MM.1S (cell line): ENCODE measurements around the gene DSCAML1.

ENCODE experiments used
- CTCF ChIP-seq: fragments of 300-600 bp; sonication (generic); IDR thresholded peaks from 2 replicates; pipeline ENCODE4 v1.5.1; 2016; ENCODE audit warnings: antibody characterized with exemption, low read length, mixed read lengths
- EZH2 ChIP-seq: fragments of 300-600 bp; sonication (generic); optimal IDR thresholded peaks from 2 replicates; pipeline ENCODE3; 2017; ENCODE audit warnings: low read depth, mild to moderate bottlenecking, antibody characterized with exemption, low read length, mixed read lengths
- EZH2phosphoT487 ChIP-seq: fragments of 300-600 bp; sonication (generic); IDR thresholded peaks from 2 replicates; pipeline ENCODE4 v1.6.1; 2018; ENCODE audit warnings: antibody characterized with exemption, low read length

- TF ChIP-seq CTCF, result no peak
- no peak for TF ChIP-seq EZH2
- no peak for TF ChIP-seq EZH2phosphoT487
These were observed 231.3 kb downstream of the DSCAML1 start for GRCh38 chr11:117565709-117566108.
